Activated naive CD8-positive, alpha-beta T cell treated with anti-CD3 and anti-CD28 coated beads for 36 hours (primary cell): ENCODE data around the gene FEZF2. TPM values are rescaled to one million over a fixed set of nuclear protein-coding genes. Genes with fewer than 3 reads are reported as not detected.

Source experiments
- DNase-seq: peaks from one replicate; pipeline ENCODE4 v3.0.0; 2021
- H3K27ac Mint-ChIP-seq: one replicate; pipeline ENCODE4 v1.8.0; 2022; ENCODE audit warnings: mild to moderate bottlenecking, moderate library complexity, mixed read lengths
- H3K27me3 Mint-ChIP-seq: one replicate; pipeline ENCODE4 v1.8.0; 2022; ENCODE audit warnings: mild to moderate bottlenecking, mixed read lengths
- H3K36me3 Mint-ChIP-seq: one replicate; pipeline ENCODE4 v1.8.0; 2021; ENCODE audit warnings: mild to moderate bottlenecking, mixed read lengths
- H3K4me1 Mint-ChIP-seq: one replicate; pipeline ENCODE4 v1.8.0; 2021; ENCODE audit warnings: mixed read lengths
- H3K4me3 Mint-ChIP-seq: one replicate; pipeline ENCODE4 v1.8.0; 2022; ENCODE audit warnings: mild to moderate bottlenecking, moderate library complexity, mixed read lengths
- H3K9me3 Mint-ChIP-seq: one replicate; pipeline ENCODE4 v1.8.0; 2022; ENCODE audit warnings: mixed read lengths
- total RNA-seq, 2 experiments: library from RNA; stranded (reverse); gene quantifications; one replicate each; pipeline ENCODE4 v1.2.3, GENCODE V29; 2021

FEZF2 gene
- total RNA-seq, 2 experiments from 2014 or later, result not detected

DNA sequence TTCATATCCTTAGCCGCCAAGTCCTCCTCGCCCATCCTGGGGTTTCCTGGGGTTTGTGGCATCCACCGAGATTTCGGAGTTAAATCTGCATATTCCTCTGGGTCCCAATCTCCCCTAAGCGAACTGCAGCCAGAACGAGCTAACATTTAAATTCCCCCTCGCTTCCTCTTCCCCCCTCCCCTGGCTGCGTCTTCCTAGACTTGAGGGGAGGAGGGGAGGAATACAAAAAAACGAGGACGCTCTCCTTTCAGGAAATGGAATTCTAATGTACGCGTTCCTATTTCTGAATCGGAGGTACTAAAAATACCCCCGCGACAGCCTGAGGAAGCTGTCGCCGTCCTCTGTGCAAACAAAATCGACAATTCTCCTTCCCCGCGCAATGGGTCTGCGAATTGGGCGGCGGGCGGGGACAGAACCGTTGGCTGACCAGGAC, 5.6 kb downstream of the FEZF2 start:
- H3K27ac Mint-ChIP-seq, result no peak overlapping the region

DNA sequence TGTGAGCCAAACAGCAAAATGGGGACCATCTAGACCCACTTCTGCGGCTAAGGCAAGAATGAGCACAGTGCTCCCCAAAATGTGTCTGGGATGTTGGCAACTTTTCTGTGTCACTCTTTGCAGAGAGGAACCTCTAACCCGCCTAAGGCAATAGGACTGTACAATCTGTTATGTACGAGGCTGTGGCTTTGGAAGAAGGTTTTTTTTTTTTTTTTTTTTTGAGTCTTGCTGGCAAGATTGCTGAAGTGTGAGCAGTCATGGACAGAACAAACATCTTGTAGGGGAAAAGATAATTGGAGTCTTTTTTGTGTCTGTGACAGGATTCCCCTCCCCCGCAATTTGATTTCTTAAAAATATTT, 7.2 kb downstream of the FEZF2 start:
- H3K4me1 Mint-ChIP-seq, result peaks cover 17% of the 10 kb centered on the region
- DNase-seq, result no peak
- H3K9me3 Mint-ChIP-seq, result no peaks in the 10 kb centered on the region
- H3K27ac Mint-ChIP-seq, result no peak overlapping the region
- H3K36me3 Mint-ChIP-seq, result no peaks in the 10 kb centered on the region
- H3K4me3 Mint-ChIP-seq, result no peak overlapping the region
- H3K27me3 Mint-ChIP-seq, result peaks cover 77% of the 10 kb centered on the region

More for the DNA sequence above, 5.6 kb downstream of the FEZF2 start:
- H3K27me3 Mint-ChIP-seq, result peaks cover 88% of the 10 kb centered on the region
- H3K9me3 Mint-ChIP-seq, result no peaks in the 10 kb centered on the region
- no peak for DNase-seq
- H3K4me1 Mint-ChIP-seq, result peaks cover 20% of the 10 kb centered on the region
- H3K36me3 Mint-ChIP-seq, result no peaks in the 10 kb centered on the region
- H3K4me3 Mint-ChIP-seq, result no peak overlapping the region

DNA sequence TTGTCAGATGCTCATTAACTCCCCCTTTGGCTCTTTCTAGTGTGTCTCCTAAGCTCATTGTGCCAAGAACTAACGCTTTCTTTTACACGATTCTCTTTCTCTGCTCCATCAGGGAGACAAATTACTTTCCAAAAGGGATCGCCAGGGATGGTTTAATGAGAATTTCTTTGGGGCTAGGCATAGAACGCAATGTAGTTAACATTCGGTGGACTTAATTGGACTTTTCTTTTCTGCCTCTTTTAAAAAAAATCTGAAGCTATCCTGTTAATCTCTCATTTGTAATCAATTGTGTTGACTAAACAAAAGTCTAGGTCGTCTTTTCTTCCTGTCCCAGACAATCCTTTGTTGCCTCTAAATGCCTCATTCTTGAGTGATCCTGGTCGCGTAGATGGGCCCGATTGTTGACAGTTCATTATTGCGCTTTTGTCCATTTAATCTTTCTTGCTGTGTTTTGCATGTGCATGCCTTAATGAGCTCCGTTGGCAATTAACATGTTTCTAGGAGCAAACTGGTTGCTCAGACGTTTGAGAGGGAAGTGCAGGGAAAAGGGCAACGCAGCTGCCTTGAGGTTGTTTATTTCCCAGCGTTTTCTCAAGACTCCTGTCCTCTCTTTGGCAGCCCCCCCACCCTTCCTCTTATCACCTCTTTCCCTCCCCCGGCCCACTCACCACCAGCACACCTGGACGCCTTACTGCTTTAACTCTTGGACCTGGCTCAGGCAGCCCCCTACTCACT, 7.8 kb downstream of the FEZF2 start:
- H3K4me3 Mint-ChIP-seq, result no peak overlapping the region
- peaks cover 13% of the 10 kb centered on the region for H3K4me1 Mint-ChIP-seq
- peaks cover 72% of the 10 kb centered on the region for H3K27me3 Mint-ChIP-seq
- H3K9me3 Mint-ChIP-seq, result no peaks in the 10 kb centered on the region
- DNase-seq, result no peak
- no peaks in the 10 kb centered on the region for H3K36me3 Mint-ChIP-seq
- H3K27ac Mint-ChIP-seq, result no peak overlapping the region

DNA sequence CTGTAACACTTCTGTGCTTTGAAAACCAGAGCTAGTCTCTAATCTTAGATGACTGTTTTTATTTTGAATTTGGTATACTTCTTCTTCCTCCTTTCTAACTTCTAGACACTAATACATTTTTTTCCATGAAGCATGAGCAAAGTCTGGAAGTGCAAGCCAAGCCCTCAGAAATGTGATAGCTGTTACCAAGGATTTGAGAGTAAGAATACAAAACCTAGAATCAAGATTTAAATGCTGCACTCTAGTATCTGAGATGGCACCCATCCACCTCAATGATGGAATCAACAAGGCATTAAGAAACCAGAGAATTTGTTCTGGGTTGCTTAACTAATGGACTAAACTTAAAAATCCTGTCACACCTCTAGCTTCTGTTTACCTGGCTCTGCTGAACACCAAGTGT, 9.2 kb downstream of the FEZF2 start:
- no peak overlapping the region for H3K27ac Mint-ChIP-seq
- H3K4me3 Mint-ChIP-seq, result no peak overlapping the region
- peaks cover 7% of the 10 kb centered on the region for H3K4me1 Mint-ChIP-seq
- no peak for DNase-seq
- no peaks in the 10 kb centered on the region for H3K9me3 Mint-ChIP-seq
- peaks cover 58% of the 10 kb centered on the region for H3K27me3 Mint-ChIP-seq
- no peaks in the 10 kb centered on the region for H3K36me3 Mint-ChIP-seq

DNA sequence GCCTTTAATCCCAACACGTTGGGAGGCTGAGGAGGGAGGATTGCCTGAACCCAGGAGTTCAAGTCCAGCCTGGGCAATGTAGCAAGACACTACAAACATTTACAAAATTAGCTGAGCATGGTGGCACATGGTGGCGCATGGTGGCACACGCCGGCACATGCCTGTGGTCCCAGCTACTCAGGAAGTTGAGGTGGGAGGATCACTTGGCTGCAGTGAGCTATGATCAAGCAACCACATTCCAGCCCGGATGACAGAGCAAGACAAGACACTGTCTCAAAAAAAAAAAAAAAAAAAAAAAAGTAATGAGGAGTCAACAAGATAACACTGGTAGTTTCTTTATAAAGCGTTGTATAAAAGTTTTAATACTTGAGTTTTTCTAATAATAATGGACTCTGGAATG, 10.1 kb downstream of the FEZF2 start:
- H3K27me3 Mint-ChIP-seq, result peaks cover 50% of the 10 kb centered on the region
- no peak overlapping the region for H3K27ac Mint-ChIP-seq
- DNase-seq, result no peak
- no peaks in the 10 kb centered on the region for H3K36me3 Mint-ChIP-seq
- peaks cover 4% of the 10 kb centered on the region for H3K4me1 Mint-ChIP-seq
- H3K9me3 Mint-ChIP-seq, result no peaks in the 10 kb centered on the region
- no peak overlapping the region for H3K4me3 Mint-ChIP-seq

DNA sequence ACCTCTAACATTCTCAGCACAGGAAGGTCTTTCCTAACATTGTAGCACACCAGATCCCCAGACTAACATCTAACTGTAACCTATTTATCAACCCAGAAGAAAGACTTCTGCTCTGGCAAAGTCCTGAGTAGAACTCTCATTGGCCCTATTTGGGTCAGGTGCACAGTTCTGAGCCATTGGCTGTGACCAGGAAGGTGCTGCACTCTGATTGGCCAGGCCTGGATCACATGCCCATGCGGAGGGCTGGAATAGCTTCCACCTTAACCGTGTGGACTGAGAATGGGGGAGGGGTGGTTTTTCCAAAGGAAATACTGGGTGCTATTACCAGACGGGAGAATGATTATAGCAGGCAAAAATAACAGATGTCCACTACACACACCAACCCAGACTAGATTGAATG, 11.5 kb downstream of the FEZF2 start:
- Mint-ChIP-seq H3K36me3 (no peaks in the 10 kb centered on the region), H3K4me1 (no peaks in the 10 kb centered on the region), H3K27me3 (peaks cover 35% of the 10 kb centered on the region), H3K4me3 (no peak overlapping the region), H3K27ac (no peak overlapping the region), H3K9me3 (no peaks in the 10 kb centered on the region)
- no peak for DNase-seq

DNA sequence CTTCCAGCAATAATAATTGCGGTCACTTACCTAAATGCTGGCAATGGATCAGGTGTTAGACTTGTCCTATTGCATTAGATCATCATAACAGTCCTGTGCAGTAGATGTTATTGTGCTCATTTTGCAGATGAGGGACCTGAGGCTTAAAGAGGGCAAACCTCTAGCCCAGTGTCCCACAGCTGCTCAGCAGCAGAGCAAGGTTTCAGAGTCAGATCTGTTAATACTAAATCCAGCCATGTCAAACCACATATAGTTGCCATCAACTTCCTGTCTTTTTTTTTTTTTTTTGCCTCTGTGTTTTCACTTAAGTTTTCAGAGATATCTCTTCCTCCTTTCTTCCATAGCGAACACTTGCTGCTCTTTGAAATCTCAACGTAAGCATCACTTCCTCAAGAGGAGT, 12.1 kb downstream of the FEZF2 start:
- Mint-ChIP-seq H3K9me3 (no peaks in the 10 kb centered on the region), H3K4me1 (no peaks in the 10 kb centered on the region), H3K36me3 (no peaks in the 10 kb centered on the region), H3K4me3 (no peak overlapping the region), H3K27me3 (peaks cover 30% of the 10 kb centered on the region), H3K27ac (no peak overlapping the region)
- DNase-seq, result no peak

DNA sequence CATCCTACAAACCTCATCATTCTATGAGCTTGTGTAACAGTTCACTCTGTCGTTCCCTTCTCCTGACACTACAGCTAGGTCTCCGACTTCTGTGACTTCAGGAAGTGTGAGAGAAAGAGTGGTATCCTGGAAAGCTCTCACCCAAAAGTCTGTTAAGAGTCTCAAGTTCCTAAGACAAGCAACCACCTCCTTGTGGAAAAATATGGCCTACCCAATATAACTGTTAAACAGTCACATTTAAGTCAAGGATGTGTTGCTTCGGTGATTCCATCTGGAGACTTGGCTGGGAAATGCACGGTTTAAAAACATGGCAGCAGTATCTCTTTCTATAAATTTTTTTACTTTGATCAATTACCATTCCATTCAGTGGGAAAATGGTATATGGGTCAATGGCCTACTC, 13.8 kb downstream of the FEZF2 start:
- Mint-ChIP-seq H3K4me1 (no peaks in the 10 kb centered on the region), H3K27ac (no peak overlapping the region), H3K4me3 (no peak overlapping the region), H3K36me3 (no peaks in the 10 kb centered on the region), H3K9me3 (no peaks in the 10 kb centered on the region), H3K27me3 (peaks cover 14% of the 10 kb centered on the region)
- no peak for DNase-seq

DNA sequence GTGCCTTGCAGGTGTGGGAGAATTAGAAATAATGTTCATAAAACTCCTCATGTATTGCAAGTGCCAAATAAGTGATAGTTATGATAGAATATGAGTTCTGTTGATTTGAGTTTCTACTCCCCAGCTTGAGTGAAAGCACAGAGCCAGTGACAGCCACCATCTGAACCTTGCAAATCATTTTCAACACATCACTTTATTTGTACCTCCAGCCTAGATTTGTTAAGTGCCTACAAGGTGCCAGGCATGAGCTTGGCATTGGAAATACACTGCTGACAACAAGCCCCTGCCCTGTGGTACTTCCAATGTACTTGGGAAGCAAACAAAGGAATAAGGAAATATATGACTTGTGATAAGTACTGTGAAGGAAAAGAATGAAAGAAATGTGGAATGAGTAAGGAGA, 17.0 kb downstream of the FEZF2 start:
- DNase-seq, result no peak
- Mint-ChIP-seq H3K36me3 (no peaks in the 10 kb centered on the region), H3K27ac (no peak overlapping the region), H3K4me3 (no peak overlapping the region), H3K4me1 (no peaks in the 10 kb centered on the region), H3K27me3 (peaks cover 3% of the 10 kb centered on the region), H3K9me3 (no peaks in the 10 kb centered on the region)

DNA sequence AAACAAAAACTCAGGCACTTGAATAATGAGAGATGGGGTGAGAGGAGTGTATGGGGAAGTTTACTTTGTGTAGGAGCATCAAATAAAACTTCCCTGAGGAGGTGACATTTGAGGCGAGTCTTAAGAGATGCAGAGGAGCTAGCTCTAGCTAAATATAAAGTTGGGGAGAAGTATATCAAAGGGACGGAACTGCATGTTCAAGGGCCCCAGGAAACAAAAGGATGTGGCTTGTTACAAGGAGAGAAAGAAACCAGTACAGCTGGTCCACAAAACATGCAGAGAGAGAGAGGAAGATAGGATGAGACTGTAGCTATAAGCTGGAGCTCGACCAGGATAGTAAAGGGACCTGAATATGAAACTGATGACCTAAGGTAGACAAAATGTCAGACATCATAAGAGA, 17.6 kb downstream of the FEZF2 start:
- Mint-ChIP-seq H3K27me3 (peaks cover 3% of the 10 kb centered on the region), H3K9me3 (no peaks in the 10 kb centered on the region), H3K4me3 (no peak overlapping the region), H3K27ac (no peak overlapping the region), H3K36me3 (no peaks in the 10 kb centered on the region), H3K4me1 (no peaks in the 10 kb centered on the region)
- no peak for DNase-seq

DNA sequence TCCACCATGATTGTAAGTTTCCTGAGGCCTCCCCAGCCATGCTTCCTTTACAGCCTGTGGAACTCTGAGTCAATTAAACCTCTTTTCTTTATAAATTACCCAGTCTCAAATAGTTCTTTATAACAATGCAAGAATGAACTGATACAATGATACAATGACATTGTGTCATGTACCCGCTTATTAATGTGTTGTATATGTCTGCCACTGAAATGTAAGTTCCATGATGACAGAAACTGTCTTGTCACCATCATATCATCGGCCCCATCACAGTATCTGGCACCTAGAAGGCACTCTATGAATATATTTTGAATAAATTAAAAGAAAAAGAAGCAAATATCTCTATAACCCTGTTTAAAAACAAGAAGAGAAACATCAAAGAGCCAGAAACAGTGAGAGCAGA, 29.6 kb downstream of the FEZF2 start:
- Mint-ChIP-seq H3K4me3 (no peak overlapping the region), H3K27ac (no peak overlapping the region), H3K36me3 (no peaks in the 10 kb centered on the region), H3K9me3 (no peaks in the 10 kb centered on the region), H3K4me1 (no peaks in the 10 kb centered on the region), H3K27me3 (peaks cover 10% of the 10 kb centered on the region)
- no peak for DNase-seq

DNA sequence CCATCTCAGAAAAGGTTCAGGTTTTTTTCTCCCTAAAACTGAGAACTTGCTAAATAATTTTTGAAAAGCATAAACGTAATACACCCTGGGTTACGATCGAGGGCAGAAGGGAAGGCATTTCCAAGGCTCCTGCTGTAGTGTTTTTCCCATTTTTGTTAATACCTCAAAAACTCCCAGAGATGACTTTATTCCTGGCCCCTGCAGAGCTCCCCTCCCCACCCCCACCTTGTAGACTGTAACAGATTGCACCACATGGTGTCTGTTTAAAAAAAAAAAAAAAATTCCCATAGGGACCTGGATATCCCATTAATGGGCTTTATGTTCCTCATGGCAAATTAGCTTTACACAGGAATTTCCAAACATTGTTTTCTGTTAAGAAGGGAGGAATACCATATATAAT, 38.2 kb downstream of the FEZF2 start:
- no peaks in the 10 kb centered on the region for H3K36me3 Mint-ChIP-seq
- H3K27ac Mint-ChIP-seq, result no peak overlapping the region
- peaks cover 1% of the 10 kb centered on the region for H3K27me3 Mint-ChIP-seq
- no peak for DNase-seq
- peaks cover 2% of the 10 kb centered on the region for H3K4me1 Mint-ChIP-seq
- H3K9me3 Mint-ChIP-seq, result no peaks in the 10 kb centered on the region
- no peak overlapping the region for H3K4me3 Mint-ChIP-seq

DNA sequence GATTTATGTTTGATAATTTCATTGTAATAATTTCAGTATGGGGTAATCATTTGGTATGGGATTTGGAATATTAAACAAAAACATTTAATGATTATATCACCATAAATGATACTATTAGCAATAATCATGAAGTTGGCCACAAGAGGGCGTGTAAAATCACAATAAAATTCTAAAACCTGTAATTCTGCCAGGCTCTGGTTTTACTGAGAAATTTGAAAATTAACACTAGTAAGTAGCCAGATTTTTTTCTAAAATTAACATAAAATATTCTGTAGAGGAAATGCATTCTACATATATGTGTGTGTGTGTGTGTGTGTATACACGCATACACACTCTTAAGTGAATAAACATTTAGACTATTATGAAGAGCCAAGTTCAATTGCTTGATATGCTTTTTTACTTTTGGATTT, 40.5 kb downstream of the FEZF2 start:
- Mint-ChIP-seq H3K9me3 (no peaks in the 10 kb centered on the region), H3K4me3 (no peak overlapping the region), H3K36me3 (no peaks in the 10 kb centered on the region), H3K27me3 (peaks cover 4% of the 10 kb centered on the region), H3K27ac (no peak overlapping the region), H3K4me1 (peaks cover 2% of the 10 kb centered on the region)
- DNase-seq, result no peak

DNA sequence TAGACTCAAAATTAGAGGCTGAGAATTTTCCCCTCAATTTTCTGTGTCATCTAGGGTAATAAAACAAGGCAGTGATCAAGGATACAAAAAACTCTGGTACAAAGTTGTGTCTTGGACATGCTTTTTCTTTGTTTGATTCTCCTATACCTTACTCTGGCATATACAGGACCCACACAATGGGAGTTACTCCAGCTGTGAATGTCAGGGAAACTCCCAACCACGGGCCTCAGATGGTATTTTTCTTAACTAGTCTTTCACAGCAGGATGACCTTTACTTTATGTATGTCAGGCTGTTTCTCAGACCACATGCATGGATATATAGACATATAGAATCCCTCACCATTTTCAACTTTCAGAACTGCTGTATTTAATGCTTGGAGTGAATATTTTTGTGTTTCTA, 41.3 kb downstream of the FEZF2 start:
- H3K27ac Mint-ChIP-seq, result no peak overlapping the region
- no peak for DNase-seq
- no peaks in the 10 kb centered on the region for H3K36me3 Mint-ChIP-seq
- peaks cover 2% of the 10 kb centered on the region for H3K4me1 Mint-ChIP-seq
- no peak overlapping the region for H3K4me3 Mint-ChIP-seq
- no peaks in the 10 kb centered on the region for H3K9me3 Mint-ChIP-seq
- H3K27me3 Mint-ChIP-seq, result peaks cover 4% of the 10 kb centered on the region

DNA sequence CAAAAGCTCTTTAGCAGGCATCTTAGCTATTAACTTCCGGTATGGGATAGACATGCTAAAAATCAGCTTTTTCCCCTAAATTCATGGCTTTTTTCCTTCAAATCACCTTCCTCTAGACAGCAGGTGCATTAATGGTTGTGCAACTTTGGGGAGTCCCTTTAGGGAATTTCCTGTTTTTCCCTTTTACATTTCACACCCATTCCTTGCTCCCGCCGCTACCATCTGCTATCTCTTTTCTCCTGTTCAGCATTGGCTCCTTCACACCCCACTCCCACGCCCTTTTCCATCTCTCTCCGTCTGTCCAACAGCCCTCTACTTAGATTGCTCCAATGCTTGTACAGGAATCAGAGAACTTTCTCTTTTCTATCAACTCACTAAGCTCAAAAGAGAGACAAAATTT, 43.4 kb downstream of the FEZF2 start:
- no peak for DNase-seq
- Mint-ChIP-seq H3K9me3 (no peaks in the 10 kb centered on the region), H3K4me1 (peaks cover 2% of the 10 kb centered on the region), H3K27ac (no peak overlapping the region), H3K36me3 (no peaks in the 10 kb centered on the region), H3K4me3 (no peak overlapping the region), H3K27me3 (peaks cover 10% of the 10 kb centered on the region)

DNA sequence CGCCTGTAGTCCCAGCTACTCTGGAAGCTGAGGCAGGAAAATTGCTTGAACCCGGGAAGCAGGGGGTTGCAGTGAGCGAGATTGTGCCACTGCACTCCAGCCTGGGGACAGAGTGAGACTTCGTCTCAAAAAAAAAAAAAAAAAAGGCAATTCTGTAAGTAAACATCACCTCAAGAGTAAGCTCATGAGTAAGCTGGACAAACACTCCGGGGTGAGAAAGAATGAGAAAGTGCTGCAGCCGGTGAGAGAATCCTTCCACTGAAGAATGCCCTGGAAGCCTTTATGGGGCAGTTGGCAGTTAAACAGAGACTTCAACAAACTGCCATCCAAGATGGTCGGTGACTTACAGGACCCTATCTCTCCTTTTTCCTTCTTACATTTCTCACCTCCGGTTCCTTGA, 47.5 kb downstream of the FEZF2 start:
- Mint-ChIP-seq H3K4me3 (no peak overlapping the region), H3K27ac (no peak overlapping the region), H3K27me3 (peaks cover 13% of the 10 kb centered on the region), H3K4me1 (no peaks in the 10 kb centered on the region), H3K36me3 (peaks cover under 1% of the 10 kb centered on the region), H3K9me3 (peaks cover under 1% of the 10 kb centered on the region)
- no peak for DNase-seq
